ENCODE results near the gene CHP2.

DNA sequence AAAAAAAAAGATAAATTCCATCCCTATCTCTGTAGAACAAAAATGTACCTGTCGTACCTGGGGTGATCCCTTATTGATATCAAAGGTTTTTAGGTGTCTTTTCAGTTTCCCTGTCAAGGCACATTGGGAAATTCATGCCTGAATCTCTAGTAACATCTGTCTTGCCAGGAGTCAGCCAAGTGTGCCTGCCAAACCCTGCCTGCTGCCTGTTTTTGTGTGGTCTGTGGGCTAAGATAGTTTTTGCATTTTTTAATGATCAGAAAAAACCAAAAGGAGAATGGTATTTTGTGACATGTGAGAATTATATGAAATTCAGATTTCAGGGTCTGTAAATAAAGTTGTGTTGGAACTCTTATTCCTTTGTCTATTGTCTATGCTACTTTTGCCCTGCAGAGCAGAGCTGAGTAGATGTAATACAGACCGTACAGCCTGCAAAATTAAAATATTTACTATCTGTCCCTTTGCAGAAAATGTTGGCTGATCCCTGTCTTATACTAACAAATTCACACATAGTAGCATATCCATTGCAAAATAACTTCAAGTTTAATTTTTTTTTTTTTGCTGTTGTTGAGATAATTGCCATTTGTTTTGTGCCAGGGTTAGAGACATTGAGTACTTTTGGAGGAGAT is 13.0 kb upstream of the CHP2 start:
- TF ChIP-seq, protein P1, sequence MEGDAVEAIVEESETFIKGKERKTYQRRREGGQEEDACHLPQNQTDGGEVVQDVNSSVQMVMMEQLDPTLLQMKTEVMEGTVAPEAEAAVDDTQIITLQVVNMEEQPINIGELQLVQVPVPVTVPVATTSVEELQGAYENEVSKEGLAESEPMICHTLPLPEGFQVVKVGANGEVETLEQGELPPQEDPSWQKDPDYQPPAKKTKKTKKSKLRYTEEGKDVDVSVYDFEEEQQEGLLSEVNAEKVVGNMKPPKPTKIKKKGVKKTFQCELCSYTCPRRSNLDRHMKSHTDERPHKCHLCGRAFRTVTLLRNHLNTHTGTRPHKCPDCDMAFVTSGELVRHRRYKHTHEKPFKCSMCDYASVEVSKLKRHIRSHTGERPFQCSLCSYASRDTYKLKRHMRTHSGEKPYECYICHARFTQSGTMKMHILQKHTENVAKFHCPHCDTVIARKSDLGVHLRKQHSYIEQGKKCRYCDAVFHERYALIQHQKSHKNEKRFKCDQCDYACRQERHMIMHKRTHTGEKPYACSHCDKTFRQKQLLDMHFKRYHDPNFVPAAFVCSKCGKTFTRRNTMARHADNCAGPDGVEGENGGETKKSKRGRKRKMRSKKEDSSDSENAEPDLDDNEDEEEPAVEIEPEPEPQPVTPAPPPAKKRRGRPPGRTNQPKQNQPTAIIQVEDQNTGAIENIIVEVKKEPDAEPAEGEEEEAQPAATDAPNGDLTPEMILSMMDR (conservative IDR thresholded peaks at IDR 0.05; ENCODE audit: low read length), result no peak
- TF ChIP-seq EZH2phosphoT487 (IDR thresholded peaks at IDR 0.05; ENCODE audit: borderline replicate concordance, low read depth, low read length), result no peak
